NT2/D1 (cell line): ENCODE measurements around the gene YAF2.
"Not testable (repeated sequence)": the region's sequence is repeated elsewhere in the genome, so short reads cannot be mapped to it uniquely, and the experiment has no call there.

Experiments used
- SUZ12 ChIP-seq: IDR thresholded peaks from 2 replicates; pipeline ENCODE4 v1.6.1; 2011; ENCODE audit not compliant: insufficient read length, insufficient read depth; ENCODE audit errors: extremely low read depth
- YY1 ChIP-seq: IDR thresholded peaks from 2 replicates; pipeline ENCODE4 v1.6.1; 2011; ENCODE audit not compliant: insufficient read length, insufficient read depth
- ZNF274 ChIP-seq: IDR thresholded peaks from 2 replicates; pipeline ENCODE4 v1.6.1; 2011; ENCODE audit warnings: mild to moderate bottlenecking, low read depth, low read length

DNA sequence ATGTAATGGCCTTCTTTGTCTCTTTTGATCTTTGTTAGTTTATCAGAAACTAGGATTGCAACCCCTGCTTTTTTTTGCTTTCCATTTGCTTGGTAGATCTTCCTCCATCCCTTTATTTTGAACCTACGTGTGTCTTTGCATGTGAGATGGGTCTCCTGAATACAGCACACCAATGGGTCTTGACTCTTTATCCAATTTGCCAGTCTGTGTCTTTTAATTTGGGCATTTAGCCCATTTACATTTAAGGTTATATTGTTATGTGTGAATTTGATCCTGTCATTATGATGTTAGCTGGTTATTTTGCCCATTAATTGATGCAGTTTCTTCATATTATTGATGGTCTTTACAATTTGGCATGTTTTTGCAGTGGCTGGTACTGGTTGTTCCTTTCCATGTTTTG is 14.6 kb upstream of the YAF2 start:
- not testable (repeated sequence) for TF ChIP-seq YY1, ZNF274, SUZ12
